CD4-positive, alpha-beta T cell treated with Interleukin-1 beta for 1 hour (primary cell): Measurements from ENCODE around the gene OTOL1.

Experiments used
- DNase-seq, 2 donors: peaks; one replicate each; pipeline ENCODE4 v3.0.0-alpha.2; 2020 to 2022

Gene OTOL1

GRCh38 chr3:161548301-161548700 lies 51.7 kb downstream of the OTOL1 start:
- no peak for DNase-seq

- no peak for DNase-seq
Observed at GRCh38 chr3:161549261-161549660, 52.7 kb downstream of the OTOL1 start.

- no peak for DNase-seq
Observed at GRCh38 chr3:161550491-161551195, 54.0 kb downstream of the OTOL1 start.

GRCh38 chr3:161551697-161552096 lies 55.1 kb downstream of the OTOL1 start:
- DNase-seq: no peak

GRCh38 chr3:161552984-161553560 lies 56.5 kb downstream of the OTOL1 start:
- no peak for DNase-seq
